Right lung (tissue), 5 donors: ENCODE measurements around the gene NEXMIF. TPM values are rescaled to one million over a fixed set of nuclear protein-coding genes. Genes with fewer than 3 reads are reported as not detected.
"Not testable (repeated sequence)": the region's sequence is repeated elsewhere in the genome, so short reads cannot be mapped to it uniquely, and the experiment has no call there.

Experiments
- DNase-seq, 2 donors: peaks; one replicate each; pipeline ENCODE4 v3.0.0-alpha.2; 2013
- polyA plus RNA-seq, 5 donors: library from polyadenylated mRNA; unstranded; fragments of 120-200 nt; gene quantifications; one replicate each; pipeline versions ENCODE4 v1.2.1 to v1.2.3, GENCODE V29; 2013; ENCODE audit warnings: inconsistent platforms in 1 of 5, low replicate concordance in 1 of 5; ENCODE audit not compliant: insufficient read length in 5 of 5, insufficient read depth in 1 of 5

NEXMIF gene
- polyA plus RNA-seq, 5 donors: 0.13 to 0.33 (median 0.17) TPM

DNA sequence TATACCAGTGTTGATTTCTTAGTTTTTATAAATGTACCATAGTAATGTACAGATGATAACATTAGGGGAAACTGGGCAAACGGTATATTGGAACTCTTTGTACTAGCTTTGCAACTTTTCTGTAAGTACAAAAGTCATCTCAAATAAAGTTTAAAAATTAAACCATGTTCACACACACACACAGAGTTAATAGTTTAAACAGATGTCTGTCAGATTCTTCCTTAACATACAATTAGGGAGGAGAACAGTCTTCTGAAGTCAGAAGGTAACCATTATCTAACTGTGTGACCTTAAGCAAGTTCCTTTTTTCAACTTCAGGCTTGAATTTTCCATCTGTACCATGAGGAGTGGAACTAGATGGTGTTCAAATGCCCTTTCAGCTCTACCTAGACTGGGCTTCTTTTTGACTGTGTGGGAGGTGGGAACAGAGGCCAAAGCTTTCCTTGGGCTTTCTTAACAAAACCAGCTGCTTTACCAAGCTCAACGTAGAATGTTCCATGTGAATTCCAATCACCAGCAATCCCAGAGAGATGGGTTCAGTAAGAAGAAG, 127.8 kb downstream of the NEXMIF start:
- DNase-seq: no peak

DNA sequence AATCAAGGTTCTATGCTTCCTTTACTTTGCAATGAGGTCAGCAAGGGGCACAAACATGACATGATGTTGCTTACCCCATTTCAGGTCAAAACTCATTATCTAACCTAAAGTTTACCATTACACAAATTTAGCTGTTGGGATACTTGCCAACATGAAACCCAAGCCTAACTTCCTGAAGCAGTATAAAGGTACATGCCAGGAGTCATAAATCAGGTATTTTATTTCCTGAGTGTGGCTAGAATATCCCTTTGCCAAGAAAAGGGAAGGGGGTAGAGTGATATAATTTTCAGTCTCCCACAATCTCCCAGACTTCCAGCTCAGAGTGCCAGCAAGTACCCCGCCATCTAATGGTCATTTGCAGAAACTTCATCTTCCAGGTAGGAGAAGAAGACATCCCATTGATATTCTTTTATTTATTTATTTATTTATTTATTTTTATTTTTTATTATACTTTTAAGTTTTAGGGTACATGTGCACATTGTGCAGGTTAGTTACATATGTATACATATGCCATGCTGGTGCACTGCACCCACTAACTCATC, 136.6 kb downstream of the NEXMIF start:
- DNase-seq: no peak

DNA sequence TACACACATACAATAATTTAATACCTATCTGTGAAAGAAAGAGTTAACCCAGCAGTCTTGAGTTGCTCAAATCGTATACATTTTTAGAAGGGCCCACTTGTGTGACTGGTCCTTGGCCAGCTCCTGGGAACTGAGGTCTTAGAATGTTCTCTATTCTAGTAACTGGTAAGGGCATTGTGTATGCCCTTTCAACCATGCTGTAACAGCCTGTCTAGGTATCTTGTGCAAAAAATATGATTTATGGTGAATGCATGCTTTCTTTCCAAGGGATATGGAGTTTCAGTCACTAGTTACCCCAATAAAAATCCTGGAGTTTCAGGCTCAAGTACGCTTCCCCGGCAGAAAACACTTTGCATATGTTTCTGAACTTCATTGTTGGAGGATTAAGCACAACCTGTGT, 140.6 kb downstream of the NEXMIF start:
- no peak for DNase-seq

DNA sequence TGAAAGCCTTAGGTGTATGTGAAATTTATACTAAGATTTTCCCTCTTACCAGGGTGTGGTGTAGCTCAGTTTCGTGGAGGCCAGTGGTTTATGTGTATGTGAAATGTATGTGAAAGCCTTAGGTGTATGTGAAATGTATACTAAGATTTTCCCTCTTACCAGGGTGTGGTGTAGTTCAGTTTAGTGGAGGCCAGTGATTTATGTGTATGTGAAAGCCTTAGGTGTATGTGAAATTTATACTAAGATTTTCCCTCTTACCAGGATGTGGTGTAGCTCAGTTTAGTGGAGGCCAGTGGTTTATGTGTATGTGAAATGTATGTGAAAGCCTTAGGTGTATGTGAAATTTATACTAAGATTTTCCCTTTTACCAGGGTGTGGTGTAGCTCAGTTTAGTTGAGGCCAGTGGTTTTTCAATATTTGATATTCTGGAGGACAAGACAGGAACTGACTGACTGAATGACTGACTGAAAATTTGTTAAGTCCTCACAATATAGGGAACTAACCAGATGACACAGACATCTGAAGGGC, 143.7 kb downstream of the NEXMIF start:
- DNase-seq: no peak

DNA sequence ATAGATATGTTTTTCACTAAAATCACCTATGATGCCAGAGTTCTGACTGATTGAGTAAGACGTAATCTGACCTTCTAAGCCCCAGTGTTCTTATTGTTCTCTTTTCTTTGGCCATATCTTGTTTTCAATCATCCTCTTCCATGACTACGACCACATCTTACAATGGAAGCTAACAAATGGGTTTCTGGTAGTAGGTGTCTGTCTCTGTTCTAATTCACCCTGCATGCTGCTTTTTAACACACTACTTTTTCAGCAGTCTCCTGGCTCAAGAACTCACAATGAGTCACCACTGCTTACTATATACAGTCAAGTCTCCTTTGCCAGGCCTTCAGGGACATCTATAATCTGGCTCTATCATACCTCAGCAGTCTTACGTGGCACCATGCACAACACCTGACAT, 146.1 kb downstream of the NEXMIF start:
- no peak for DNase-seq

DNA sequence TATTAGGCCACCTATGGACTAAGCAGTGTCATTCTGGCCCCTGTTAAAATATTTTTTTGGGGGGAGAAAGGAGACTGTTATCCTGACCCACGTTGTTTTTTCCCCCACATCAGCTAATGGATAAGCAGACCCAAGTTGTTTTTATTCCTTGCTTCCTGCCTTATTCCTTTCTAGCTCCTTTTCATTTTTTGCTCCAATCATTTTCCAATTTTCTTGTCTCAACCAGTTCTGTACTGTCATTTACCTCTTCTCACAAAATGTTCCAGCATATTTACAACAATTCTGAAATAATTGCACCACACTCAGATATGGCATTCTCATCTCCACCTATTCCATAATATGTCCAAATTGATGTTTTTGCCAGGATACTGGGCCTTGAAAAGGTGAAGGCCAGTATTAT, 150.3 kb downstream of the NEXMIF start:
- DNase-seq: no peak

DNA sequence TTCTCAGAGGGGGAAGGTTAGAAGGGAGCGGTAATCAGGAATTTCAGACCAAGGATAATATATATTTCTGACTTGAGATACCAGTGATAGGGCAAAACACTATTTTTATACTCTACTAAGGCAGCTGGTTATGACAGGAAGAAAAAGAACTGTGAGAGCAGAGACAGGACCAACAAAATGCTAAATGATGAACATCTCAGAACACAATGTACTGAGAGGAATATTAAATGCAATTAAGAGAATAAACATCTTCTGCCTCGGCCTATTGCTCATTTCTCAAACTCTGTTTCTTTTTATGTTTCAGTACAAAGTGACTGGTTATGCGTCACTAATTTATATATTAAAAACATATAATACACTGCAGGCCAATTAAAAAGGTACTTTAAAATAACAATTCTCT, 188.8 kb downstream of the NEXMIF start:
- DNase-seq: no peak

DNA sequence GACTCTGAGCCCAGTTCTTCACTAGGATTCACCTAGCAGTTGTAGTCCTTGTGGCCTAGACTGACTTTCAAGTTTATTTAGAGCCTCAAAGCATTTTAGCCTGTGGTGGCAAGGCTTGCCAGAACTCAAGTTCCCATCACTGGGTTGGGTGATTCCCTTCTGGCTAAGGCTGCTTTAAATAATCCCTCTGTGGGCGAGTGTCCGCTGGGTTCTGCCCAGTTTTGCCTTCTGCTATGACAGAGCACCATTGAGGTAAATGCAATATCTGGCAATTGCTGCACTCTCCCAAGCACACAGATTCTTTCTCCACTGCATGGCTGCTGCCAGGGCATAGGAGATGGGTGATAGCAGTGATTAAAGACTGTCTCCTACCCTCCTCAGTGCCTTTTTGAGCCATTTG, 220.0 kb downstream of the NEXMIF start:
- no peak for DNase-seq

DNA sequence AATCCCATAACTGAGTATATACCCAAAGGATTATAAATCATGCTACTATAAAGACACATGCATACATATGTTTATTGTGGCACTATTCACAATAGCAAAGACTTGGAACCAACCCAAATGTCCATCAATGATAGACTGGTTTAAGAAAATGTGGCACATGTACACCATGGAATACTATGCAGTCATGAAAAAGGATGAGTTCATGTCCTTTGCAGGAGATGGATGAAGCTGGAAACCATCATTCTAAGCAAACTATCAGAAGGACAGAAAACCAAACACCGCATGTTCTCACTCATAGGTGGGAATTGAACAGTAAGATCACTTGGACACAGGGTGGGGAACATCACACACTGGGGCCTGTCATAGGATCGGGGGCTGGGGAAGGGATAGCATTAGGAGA, 223.9 kb downstream of the NEXMIF start:
- DNase-seq: not testable (repeated sequence)

DNA sequence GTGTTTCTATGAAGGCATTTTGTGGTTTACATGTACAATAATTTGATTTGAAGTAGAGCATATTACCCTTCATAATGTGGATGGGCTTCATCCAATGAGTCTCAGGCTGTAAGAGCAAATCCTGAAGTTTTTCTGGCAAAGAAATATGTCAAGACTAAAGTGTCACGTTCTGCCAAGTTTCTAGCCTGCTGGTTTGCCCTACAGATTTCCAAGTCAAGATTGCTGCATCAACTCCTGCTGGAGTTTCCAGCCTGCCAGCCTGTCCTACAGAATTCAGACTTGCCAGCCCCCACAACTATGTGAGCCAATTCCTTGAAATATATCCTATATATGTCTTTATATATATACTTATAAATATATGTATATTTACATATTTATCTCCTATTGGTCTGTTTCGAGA, 240.8 kb downstream of the NEXMIF start:
- no peak for DNase-seq

Other genes with a start within 250 kb of the NEXMIF start
- gene ABCB7, start 230.8 kb upstream of the NEXMIF start, polyA plus RNA-seq: 10 to 100 TPM; 23.5 to 37.4 (median 33.2) TPM